ENCODE measurements around the gene SIN3A. TPM values are rescaled to one million over a fixed set of nuclear protein-coding genes. Genes with fewer than 3 reads are reported as not detected.

SIN3A gene
- total RNA-seq, 2 experiments from 2014 or later, result 44.2 to 103 TPM

- H3K4me1 ChIP-seq (ENCODE audit: insufficient read depth, low read length, poor library complexity, severe bottlenecking), result peaks cover 19% of the 10 kb centered on the region
- TF ChIP-seq CTCF (conservative IDR thresholded peaks at IDR 0.05; ENCODE audit: low read length) (no peak), EZH2phosphoT487 (IDR thresholded peaks at IDR 0.05; ENCODE audit: borderline replicate concordance, low read depth, low read length) (no peak)
- H3K79me2 ChIP-seq (ENCODE audit: insufficient read depth, low read depth, low read length), result peaks cover 17% of the 10 kb centered on the region; the same call in 1 of the 2 replicates
- intact Hi-C loops (cut with micrococcal nuclease; ENCODE audit: unreplicated experiment), result no loop called here
- no peaks in the 10 kb centered on the region for H3K9me2 ChIP-seq (ENCODE audit: insufficient read depth, low read length)
- BruUV-seq (replicated peaks), result no TSS peak
- no peak overlapping the region for H2AFZ ChIP-seq (ENCODE audit: low read length)
- H3K4me3 ChIP-seq (ENCODE audit: low read depth, low read length, poor library complexity, severe bottlenecking), result no peak overlapping the region
- H4K20me1 ChIP-seq (ENCODE audit: insufficient read depth, low read length), result no peaks in the 10 kb centered on the region
- no peak for DNase-seq (ENCODE audit: low spot score)
- no peak overlapping the region for H3K27ac ChIP-seq (ENCODE audit: low read depth, low read length, poor library complexity, severe bottlenecking)
- H3K4me2 ChIP-seq (ENCODE audit: low read length), result no peak overlapping the region
- ChIA-PET POLR2A (no interaction called here), CTCF (ENCODE audit: unreplicated experiment) (interaction anchor here (0.6 kb wide), 1 partner anchor 247 kb away, joined by 3 read pairs; no protein-coding TSS in a partner anchor)
- H3K36me3 ChIP-seq (ENCODE audit: insufficient read depth, low read length), result peaks cover 76% of the 10 kb centered on the region
- no peaks in the 10 kb centered on the region for H3K9me3 ChIP-seq (ENCODE audit: low read length)
Observed at GRCh38 chr15:75371901-75372688, 79.4 kb downstream of the SIN3A start.

GRCh38 chr15:75371486-75371885 lies 80.0 kb downstream of the SIN3A start:
- Histone ChIP-seq H3K4me2 (ENCODE audit: low read length) (no peak overlapping the region), H3K4me1 (ENCODE audit: insufficient read depth, low read length, poor library complexity, severe bottlenecking) (peaks cover 23% of the 10 kb centered on the region), H3K9me2 (ENCODE audit: insufficient read depth, low read length) (no peaks in the 10 kb centered on the region), H3K4me3 (ENCODE audit: low read depth, low read length, poor library complexity, severe bottlenecking) (no peak overlapping the region), H3K79me2 (ENCODE audit: insufficient read depth, low read depth, low read length) (peaks cover 17% of the 10 kb centered on the region; the same call in 1 of the 2 replicates), H3K9me3 (ENCODE audit: low read length) (no peaks in the 10 kb centered on the region), H3K36me3 (ENCODE audit: insufficient read depth, low read length) (peaks cover 76% of the 10 kb centered on the region), H3K27ac (ENCODE audit: low read depth, low read length, poor library complexity, severe bottlenecking) (no peak overlapping the region), H2AFZ (ENCODE audit: low read length) (no peak overlapping the region), H4K20me1 (ENCODE audit: insufficient read depth, low read length) (no peaks in the 10 kb centered on the region)
- POLR2A ChIA-PET, result no interaction called here
- CTCF ChIA-PET (ENCODE audit: unreplicated experiment), result no interaction called here
- no TSS peak for BruUV-seq (replicated peaks)
- no peak for DNase-seq (ENCODE audit: low spot score)
- intact Hi-C loops (cut with micrococcal nuclease; ENCODE audit: unreplicated experiment), result no loop called here
- no peak for TF ChIP-seq EZH2phosphoT487 (IDR thresholded peaks at IDR 0.05; ENCODE audit: borderline replicate concordance, low read depth, low read length)
- TF ChIP-seq CTCF (conservative IDR thresholded peaks at IDR 0.05; ENCODE audit: low read length), result no peak

Measured in OCI-LY7 (cell line).